EL (cell line): ENCODE measurements around the gene PVRIG.
"Not testable (repeated sequence)": the region's sequence is repeated elsewhere in the genome, so short reads cannot be mapped to it uniquely, and the experiment has no call there.

Experiments
- DNase-seq: peaks from one replicate; pipeline ENCODE4 v3.0.0-alpha.2; 2016

PVRIG gene

GRCh38 chr7:100219801-100220585, at the start of gene PVRIG:
TSS of gene PVRIG (plus strand) at chr7:100219949. CDS start at chr7:100219971, 22 bp downstream.
- not testable (repeated sequence) for DNase-seq

- no peak for DNase-seq
Measured at GRCh38 chr7:100170101-100170897, 49.5 kb upstream of the PVRIG start.

GRCh38 chr7:100171087-100171681, 48.6 kb upstream of the PVRIG start:
- no peak for DNase-seq

GRCh38 chr7:100171840-100172239, 47.9 kb upstream of the PVRIG start:
- no peak for DNase-seq

GRCh38 chr7:100173806-100174495, 45.8 kb upstream of the PVRIG start:
- no peak for DNase-seq

GRCh38 chr7:100174582-100174981, 45.2 kb upstream of the PVRIG start:
- no peak for DNase-seq

- no peak for DNase-seq
Measured at GRCh38 chr7:100175296-100175935, 44.3 kb upstream of the PVRIG start.

GRCh38 chr7:100176096-100177044, 43.4 kb upstream of the PVRIG start:
- DNase-seq, result no peak

GRCh38 chr7:100177045-100178001, 42.4 kb upstream of the PVRIG start, which contains the start of the genes GPC2 and STAG3:
TSS of gene GPC2 (minus strand) at chr7:100177381. CDS start at chr7:100177199, 182 bp downstream.
TSS of gene STAG3 (plus strand) at chr7:100177918. CDS start at chr7:100180557, 2,639 bp downstream.
- peak; percentile 95 for DNase-seq

- not testable (repeated sequence) for DNase-seq
Measured at GRCh38 chr7:100180084-100180483, 39.7 kb upstream of the PVRIG start.

GRCh38 chr7:100182616-100183015, 37.1 kb upstream of the PVRIG start:
- DNase-seq, result not testable (repeated sequence)

- DNase-seq, result not testable (repeated sequence)
Measured at GRCh38 chr7:100183090-100183489, 36.7 kb upstream of the PVRIG start.

GRCh38 chr7:100185726-100186125, 34.0 kb upstream of the PVRIG start:
- DNase-seq, result no peak

GRCh38 chr7:100189061-100189460, 30.7 kb upstream of the PVRIG start:
- DNase-seq, result no peak

- DNase-seq, result peak; percentile 41
Measured at GRCh38 chr7:100190048-100190711, 29.6 kb upstream of the PVRIG start.

- DNase-seq, result no peak
Measured at GRCh38 chr7:100191775-100192174, 28.0 kb upstream of the PVRIG start.

- DNase-seq, result not testable (repeated sequence)
Measured at GRCh38 chr7:100192281-100192862, 27.4 kb upstream of the PVRIG start.

GRCh38 chr7:100192969-100193368, 26.8 kb upstream of the PVRIG start:
- DNase-seq, result no peak

GRCh38 chr7:100195222-100195621, 24.5 kb upstream of the PVRIG start:
- no peak for DNase-seq
